Subcutaneous abdominal adipose tissue (tissue), 5 donors: Measurements from ENCODE around the gene LRAT.
"Not testable (repeated sequence)": the region's sequence is repeated elsewhere in the genome, so short reads cannot be mapped to it uniquely, and the experiment has no call there.

ENCODE experiments used
- H3K27ac ChIP-seq: one replicate; pipeline ENCODE4 v1.7.0; 2013; ENCODE audit warnings: low read depth, mild to moderate bottlenecking, inconsistent platforms, low read length, moderate library complexity
- H3K27me3 ChIP-seq, 5 donors: one replicate each; pipeline ENCODE4 v1.7.0; 2013; ENCODE audit warnings: low read length in 5 of 5, inconsistent platforms in 1 of 5; ENCODE audit not compliant: control insufficient read depth in 5 of 5, insufficient read depth in 4 of 5
- H3K36me3 ChIP-seq, 5 donors: one replicate each; pipeline ENCODE4 v1.7.0; 2013; ENCODE audit warnings: low read length in 5 of 5; ENCODE audit not compliant: control insufficient read depth in 5 of 5, insufficient read depth in 5 of 5
- H3K4me1 ChIP-seq, 5 donors: one replicate each; pipeline ENCODE4 v1.7.0; 2013; ENCODE audit warnings: low read length in 5 of 5, mild to moderate bottlenecking in 3 of 5, moderate library complexity in 1 of 5; ENCODE audit not compliant: control insufficient read depth in 5 of 5, insufficient read depth in 5 of 5
- H3K4me3 ChIP-seq, 5 donors: one replicate each; pipeline ENCODE4 v1.7.0; 2013; ENCODE audit warnings: low read length in 5 of 5, low read depth in 1 of 5
- H3K9ac ChIP-seq, 5 donors: one replicate each; pipeline ENCODE4 v1.7.0; 2013; ENCODE audit warnings: low read length in 5 of 5, mild to moderate bottlenecking in 4 of 5, moderate library complexity in 3 of 5
- H3K9me3 ChIP-seq, 5 donors: one replicate each; pipeline ENCODE4 v1.7.0; 2013; ENCODE audit warnings: low read length in 5 of 5; ENCODE audit not compliant: control insufficient read depth in 5 of 5
- donor health status: healthy.
- donor health status: healthy.
- donor health status: healthy.
- donor health status: healthy.
- donor health status: healthy.

Gene LRAT

DNA sequence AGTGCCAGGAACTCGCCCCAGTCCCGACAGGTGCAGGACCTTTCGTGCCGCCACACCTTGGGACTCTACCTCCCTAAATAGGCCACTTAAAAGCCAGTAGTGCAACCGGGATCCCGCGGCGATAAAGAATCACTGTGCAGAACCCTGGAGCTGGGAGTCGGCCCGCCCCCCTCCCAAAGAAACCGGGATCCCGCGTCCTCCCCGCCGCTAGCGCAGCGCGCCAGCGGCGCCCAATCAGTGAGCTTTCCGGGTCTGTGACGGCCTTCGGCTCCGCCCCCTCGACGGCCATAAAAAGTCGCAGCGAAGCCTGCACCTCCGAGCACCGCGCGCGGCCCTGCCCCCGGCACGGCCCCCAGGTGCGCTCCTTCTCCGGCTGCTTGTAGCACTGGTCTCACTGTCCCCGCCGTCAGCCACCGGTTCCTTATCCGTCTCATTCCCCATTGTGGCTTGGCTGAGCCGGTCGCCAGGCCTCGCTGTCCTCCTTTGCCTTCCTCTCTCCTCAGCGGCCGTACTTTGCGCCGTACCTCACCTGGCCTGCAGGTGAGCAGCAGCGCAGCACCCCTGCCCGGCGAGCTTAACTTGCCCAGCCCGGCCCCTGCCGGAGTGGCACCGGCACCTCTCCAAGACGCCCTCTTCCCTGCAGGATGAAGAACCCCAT, at the start of gene LRAT:
TSS of gene LRAT (plus strand) at position 318 of the 658 bp plus-strand sequence. CDS start at position 645, 327 bp downstream.
- H3K27me3 ChIP-seq, result peaks cover 9 to 21% (median 18%) of the 10 kb centered on the region in 5 donors
- peaks cover 0 to 38% (median 34%) of the 10 kb centered on the region in 5 donors for H3K4me1 ChIP-seq
- H3K9me3 ChIP-seq, result no peaks in the 10 kb centered on the region
- H3K27ac ChIP-seq, result no peak within 1 kb of the TSS
- peak within 1 kb of the TSS; percentile 66 to 85 (median 68) for H3K4me3 ChIP-seq
- H3K9ac ChIP-seq, result no peak within 1 kb of the TSS
- H3K36me3 ChIP-seq, result no peaks in the 10 kb centered on the region

DNA sequence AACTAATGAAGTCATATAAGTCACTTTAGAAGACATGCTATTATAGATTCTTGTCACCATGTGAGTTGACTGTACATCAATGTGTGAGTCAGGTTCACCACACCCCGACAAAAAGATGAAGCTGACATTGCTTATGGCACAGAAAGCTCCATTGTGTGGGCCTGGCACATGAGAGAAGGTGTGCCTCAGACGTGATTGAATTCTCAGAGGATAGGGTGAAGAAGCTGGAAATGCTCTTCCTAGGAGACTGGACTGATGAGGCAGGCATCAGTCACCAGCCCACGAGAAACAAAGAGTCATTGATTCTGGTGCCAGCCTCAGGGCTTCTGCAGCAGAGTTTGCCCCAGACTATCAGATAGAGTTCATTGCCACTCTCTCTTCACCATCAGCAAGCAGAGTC, 35.9 kb upstream of the LRAT start:
- H3K36me3 ChIP-seq, result no peaks in the 10 kb centered on the region
- H3K27ac ChIP-seq, result no peak overlapping the region
- H3K27me3 ChIP-seq, result no peaks in the 10 kb centered on the region
- H3K4me3 ChIP-seq, result no peak overlapping the region
- H3K4me1 ChIP-seq, result peaks cover 0 to 14% (median 6%) of the 10 kb centered on the region in 5 donors
- no peak overlapping the region for H3K9ac ChIP-seq
- peaks cover 0 to 3% (median 0%) of the 10 kb centered on the region in 5 donors for H3K9me3 ChIP-seq

DNA sequence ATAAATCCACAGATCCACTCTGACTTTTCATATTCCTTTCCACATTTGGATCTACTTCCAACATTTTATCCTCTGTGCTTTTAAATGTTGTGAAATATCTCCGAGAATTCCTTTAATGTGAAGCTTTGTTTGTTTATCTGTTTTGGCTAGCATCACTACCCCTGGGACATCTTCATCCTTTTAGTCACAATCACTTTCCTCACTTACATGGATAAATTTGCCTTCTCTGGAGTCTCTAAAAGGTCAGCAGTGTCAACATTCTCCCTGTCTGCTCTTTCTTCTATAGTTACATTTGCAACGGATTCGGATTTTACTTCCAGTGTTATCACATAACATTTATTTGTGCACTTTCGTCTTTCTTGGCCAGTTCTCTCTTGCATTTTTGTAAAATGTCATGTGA, 34.2 kb upstream of the LRAT start:
- Histone ChIP-seq H3K27ac (no peak overlapping the region), H3K4me3 (peak overlapping the region in 1 of 5 donors; percentile 21), H3K9ac (no peak overlapping the region), H3K36me3 (no peaks in the 10 kb centered on the region), H3K27me3 (no peaks in the 10 kb centered on the region), H3K9me3 (peaks cover 0 to 3% (median 0%) of the 10 kb centered on the region in 5 donors), H3K4me1 (peaks cover 0 to 14% (median 6%) of the 10 kb centered on the region in 5 donors)

DNA sequence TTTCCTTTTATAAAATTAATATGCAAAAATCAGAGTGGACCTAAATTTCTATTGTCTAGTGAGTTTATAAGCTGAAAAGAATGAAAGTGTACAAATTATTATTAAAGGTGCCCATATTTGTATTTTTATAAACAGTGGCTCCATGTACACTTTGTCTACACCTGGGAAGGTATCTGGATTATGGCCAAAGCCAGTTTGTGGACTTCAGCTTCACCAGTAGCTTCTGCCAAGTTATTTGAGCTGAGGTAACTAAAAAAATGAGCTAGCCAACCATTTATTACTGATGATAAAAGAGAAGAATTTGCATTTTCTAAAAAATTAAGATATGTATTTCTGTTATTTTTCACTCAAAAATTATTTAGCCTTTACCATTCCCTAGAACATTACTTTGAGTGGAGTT, 32.3 kb upstream of the LRAT start:
- peaks cover 0 to 3% (median 0%) of the 10 kb centered on the region in 5 donors for H3K9me3 ChIP-seq
- H3K9ac ChIP-seq, result no peak overlapping the region
- no peak overlapping the region for H3K27ac ChIP-seq
- H3K4me1 ChIP-seq, result peaks cover 0 to 14% (median 6%) of the 10 kb centered on the region in 5 donors
- no peaks in the 10 kb centered on the region for H3K36me3 ChIP-seq
- no peak overlapping the region for H3K4me3 ChIP-seq
- H3K27me3 ChIP-seq, result no peaks in the 10 kb centered on the region

DNA sequence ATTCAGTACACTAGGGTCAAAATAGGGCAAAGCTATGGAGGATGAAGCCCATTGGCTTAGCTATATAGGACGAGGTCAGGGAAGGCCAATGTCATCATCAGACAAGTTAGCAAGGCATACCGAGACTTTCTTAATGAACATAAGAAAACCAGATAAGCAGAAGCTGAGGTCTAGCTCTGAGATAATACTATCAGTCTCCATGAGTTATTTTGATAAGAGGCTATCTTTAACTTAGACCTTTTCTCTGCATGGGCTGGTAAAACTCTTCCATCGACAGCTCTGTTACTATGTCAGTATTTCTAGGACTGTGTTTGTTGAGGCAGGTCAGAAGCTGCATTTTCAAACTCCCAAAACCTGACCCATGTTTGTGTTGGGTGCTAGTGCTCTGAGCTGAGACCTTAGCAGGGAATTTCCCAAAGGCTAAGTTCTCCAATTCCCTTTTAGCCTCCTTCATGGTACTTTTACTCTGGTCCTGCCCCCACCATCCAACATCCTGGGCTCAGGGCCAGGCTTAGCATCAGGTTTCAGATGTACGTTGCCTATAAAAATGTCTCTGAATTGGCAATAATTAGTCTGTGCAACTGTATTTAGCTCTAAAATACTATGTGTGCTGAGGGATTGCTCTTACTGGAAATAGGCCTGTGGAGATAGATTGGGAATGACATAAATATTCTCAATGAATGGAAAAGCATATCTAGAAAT, 29.3 kb upstream of the LRAT start:
- no peak overlapping the region for H3K4me3 ChIP-seq
- no peak overlapping the region for H3K9ac ChIP-seq
- no peak overlapping the region for H3K27ac ChIP-seq
- no peaks in the 10 kb centered on the region for H3K36me3 ChIP-seq
- H3K4me1 ChIP-seq, result peaks cover 0 to 9% (median 5%) of the 10 kb centered on the region in 5 donors
- H3K9me3 ChIP-seq, result no peaks in the 10 kb centered on the region
- H3K27me3 ChIP-seq, result no peaks in the 10 kb centered on the region

DNA sequence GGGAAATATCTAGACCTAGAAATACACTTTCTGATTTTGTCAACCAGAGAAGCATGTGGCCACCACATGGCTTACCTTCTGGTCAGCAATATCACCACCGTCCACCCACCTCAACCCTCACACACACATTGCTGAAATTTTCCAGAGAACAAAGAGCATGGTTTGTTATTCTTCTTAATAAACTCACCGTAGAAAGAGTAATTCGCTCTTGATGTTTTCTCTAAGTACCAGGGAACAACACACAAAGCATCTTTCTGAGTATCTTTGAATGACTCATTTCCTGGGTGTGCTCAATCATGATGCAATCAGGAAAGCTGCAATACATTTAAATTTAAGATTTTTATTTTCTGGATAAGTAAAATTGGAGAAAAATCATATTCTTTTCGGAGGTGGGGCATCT, 24.7 kb upstream of the LRAT start:
- Histone ChIP-seq H3K4me1 (no peaks in the 10 kb centered on the region), H3K9ac (no peak overlapping the region), H3K9me3 (no peaks in the 10 kb centered on the region), H3K4me3 (no peak overlapping the region), H3K36me3 (no peaks in the 10 kb centered on the region), H3K27me3 (no peaks in the 10 kb centered on the region), H3K27ac (no peak overlapping the region)

DNA sequence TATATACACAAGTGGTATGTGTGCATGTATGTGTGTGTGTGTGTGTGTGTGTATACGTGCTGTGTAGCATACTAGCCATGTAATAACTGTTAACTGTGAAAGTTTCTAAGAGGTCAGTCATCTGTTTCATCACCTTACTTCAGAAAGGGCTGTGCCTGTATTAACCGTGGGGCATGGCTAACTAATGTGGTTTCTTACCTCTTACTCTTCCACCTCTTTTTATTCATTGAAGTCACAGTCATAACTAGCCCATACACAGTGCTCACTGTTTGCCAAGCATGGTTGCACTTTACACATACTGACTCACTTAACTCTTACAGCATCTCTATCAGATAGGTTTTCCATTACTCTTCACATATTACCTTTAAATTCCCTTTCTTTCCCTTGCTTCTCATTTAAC, 23.7 kb upstream of the LRAT start:
- Histone ChIP-seq H3K9me3 (no peaks in the 10 kb centered on the region), H3K27ac (no peak overlapping the region), H3K9ac (no peak overlapping the region), H3K4me1 (no peaks in the 10 kb centered on the region), H3K27me3 (peaks cover 0 to 2% (median 0%) of the 10 kb centered on the region in 5 donors), H3K4me3 (no peak overlapping the region), H3K36me3 (no peaks in the 10 kb centered on the region)

DNA sequence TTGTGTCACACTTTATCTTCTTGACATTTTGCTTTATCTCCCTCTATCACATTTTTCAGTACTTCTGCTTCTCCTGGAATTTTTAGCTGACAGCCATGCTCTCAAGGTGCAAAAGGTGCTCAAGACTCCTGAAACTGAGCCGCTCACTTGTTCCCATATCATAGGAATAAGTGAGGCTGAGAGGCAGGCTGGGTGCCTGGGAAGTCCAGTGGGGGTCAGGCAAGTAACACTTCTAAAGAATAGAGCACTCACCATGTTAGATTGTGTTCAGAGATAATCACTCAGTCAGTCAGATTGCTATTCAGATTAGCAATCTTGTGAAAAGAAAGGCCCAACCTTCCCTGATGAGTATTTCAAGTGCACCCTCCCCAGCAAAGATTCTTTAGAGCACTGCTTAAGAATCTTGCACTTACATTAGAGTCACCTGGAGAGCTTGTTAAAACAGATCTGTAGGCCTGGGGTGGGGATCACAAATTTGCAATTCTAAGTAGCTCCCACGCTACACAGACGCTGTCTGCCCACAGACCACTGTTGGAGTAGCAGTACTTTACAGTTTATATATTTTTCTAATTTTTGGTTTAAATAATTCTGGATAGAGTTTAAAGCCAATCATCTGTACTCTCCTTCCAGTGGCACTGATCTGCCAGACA, 23.1 kb upstream of the LRAT start:
- Histone ChIP-seq H3K4me1 (no peaks in the 10 kb centered on the region), H3K36me3 (no peaks in the 10 kb centered on the region), H3K9ac (no peak overlapping the region), H3K9me3 (no peaks in the 10 kb centered on the region), H3K27ac (no peak overlapping the region), H3K4me3 (no peak overlapping the region), H3K27me3 (peaks cover 0 to 2% (median 0%) of the 10 kb centered on the region in 5 donors)

DNA sequence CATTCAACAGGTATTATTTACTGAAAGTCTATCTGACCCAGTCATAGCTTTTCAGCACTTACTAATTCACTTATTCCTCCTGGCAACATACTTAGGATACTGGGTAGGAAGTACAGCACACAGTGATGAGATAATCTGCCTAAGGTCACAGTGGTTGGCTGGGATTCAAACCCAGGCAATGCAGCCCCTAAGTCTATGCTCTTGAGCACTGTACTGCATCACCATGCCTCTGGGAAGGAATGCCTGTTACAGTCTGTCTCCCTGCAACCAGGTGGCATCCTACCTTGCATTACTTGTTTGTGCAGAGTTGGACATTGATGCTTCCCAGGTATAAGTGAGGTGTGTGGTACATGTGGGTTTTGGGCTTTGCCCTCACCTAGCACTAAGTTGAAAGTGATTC, 21.5 kb upstream of the LRAT start:
- H3K4me1 ChIP-seq, result no peaks in the 10 kb centered on the region
- no peak overlapping the region for H3K9ac ChIP-seq
- peaks cover 0 to 2% (median 0%) of the 10 kb centered on the region in 5 donors for H3K27me3 ChIP-seq
- H3K9me3 ChIP-seq, result no peaks in the 10 kb centered on the region
- H3K4me3 ChIP-seq, result no peak overlapping the region
- H3K36me3 ChIP-seq, result no peaks in the 10 kb centered on the region
- H3K27ac ChIP-seq, result no peak overlapping the region

DNA sequence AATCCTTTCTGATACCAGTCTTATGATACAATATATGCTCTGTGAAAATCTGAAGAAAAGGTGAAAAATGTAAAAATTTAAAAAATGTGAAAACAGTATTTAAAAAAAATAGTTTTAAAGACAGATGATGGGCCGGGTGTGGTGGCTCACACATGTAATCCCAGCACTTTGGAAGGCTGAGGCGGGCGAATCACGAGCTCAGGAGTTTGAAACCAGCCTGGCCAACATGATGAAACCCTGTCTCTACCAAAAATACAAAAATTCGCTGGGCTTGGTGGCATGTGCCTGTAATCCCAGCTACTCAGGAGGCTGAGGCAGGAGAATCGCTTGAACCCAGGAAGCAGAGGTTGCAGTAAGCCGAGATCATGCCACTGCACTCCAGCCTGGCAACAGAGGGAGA, 20.2 kb upstream of the LRAT start:
- H3K4me3 ChIP-seq, H3K27ac ChIP-seq, H3K36me3 ChIP-seq, H3K9me3 ChIP-seq, H3K9ac ChIP-seq, H3K27me3 ChIP-seq, H3K4me1 ChIP-seq: not testable (repeated sequence)
